Rectal smooth muscle tissue (tissue), 1 donor: ENCODE results near the gene ROBO1.

Experiments
- H3K27ac ChIP-seq: one replicate; pipeline ENCODE4 v1.7.0; 2013; ENCODE audit warnings: low read depth, low read length, inconsistent platforms
- H3K27me3 ChIP-seq: one replicate; pipeline ENCODE4 v1.7.0; 2013; ENCODE audit warnings: low read length; ENCODE audit not compliant: control insufficient read depth, insufficient read depth
- H3K36me3 ChIP-seq: one replicate; pipeline ENCODE4 v1.7.0; 2013; ENCODE audit warnings: low read length; ENCODE audit not compliant: control insufficient read depth, insufficient read depth
- H3K4me1 ChIP-seq: one replicate; pipeline ENCODE4 v1.7.0; 2013; ENCODE audit warnings: low read length; ENCODE audit not compliant: control insufficient read depth, insufficient read depth
- H3K4me3 ChIP-seq: one replicate; pipeline ENCODE4 v1.7.0; 2013; ENCODE audit warnings: low read length
- H3K9ac ChIP-seq: one replicate; pipeline ENCODE4 v1.7.0; 2013; ENCODE audit warnings: low read length

ROBO1 gene

GRCh38 chr3:79015854-79016253 lies 751.9 kb downstream of the ROBO1 start:
- Histone ChIP-seq H3K27ac (no peak overlapping the region), H3K27me3 (no peaks in the 10 kb centered on the region), H3K4me3 (no peak overlapping the region), H3K4me1 (peaks cover 3% of the 10 kb centered on the region), H3K9ac (no peak overlapping the region), H3K36me3 (no peaks in the 10 kb centered on the region)

- Histone ChIP-seq H3K4me3 (no peak overlapping the region), H3K9ac (no peak overlapping the region), H3K27ac (no peak overlapping the region), H3K36me3 (no peaks in the 10 kb centered on the region), H3K4me1 (peaks cover 3% of the 10 kb centered on the region), H3K27me3 (no peaks in the 10 kb centered on the region)
Measured at GRCh38 chr3:79012946-79013362, 754.8 kb downstream of the ROBO1 start.

GRCh38 chr3:79012530-79012913 lies 755.3 kb downstream of the ROBO1 start:
- Histone ChIP-seq H3K4me1 (peaks cover 3% of the 10 kb centered on the region), H3K9ac (no peak overlapping the region), H3K4me3 (no peak overlapping the region), H3K36me3 (no peaks in the 10 kb centered on the region), H3K27ac (no peak overlapping the region), H3K27me3 (no peaks in the 10 kb centered on the region)

GRCh38 chr3:79011821-79012529 lies 755.8 kb downstream of the ROBO1 start:
- no peak overlapping the region for H3K9ac ChIP-seq
- H3K4me1 ChIP-seq, result peaks cover 3% of the 10 kb centered on the region
- no peak overlapping the region for H3K27ac ChIP-seq
- no peaks in the 10 kb centered on the region for H3K36me3 ChIP-seq
- H3K4me3 ChIP-seq, result no peak overlapping the region
- no peaks in the 10 kb centered on the region for H3K27me3 ChIP-seq

GRCh38 chr3:79009861-79010260 lies 757.9 kb downstream of the ROBO1 start:
- Histone ChIP-seq H3K27me3 (no peaks in the 10 kb centered on the region), H3K4me1 (peaks cover 3% of the 10 kb centered on the region), H3K27ac (no peak overlapping the region), H3K4me3 (no peak overlapping the region), H3K9ac (no peak overlapping the region), H3K36me3 (no peaks in the 10 kb centered on the region)

- Histone ChIP-seq H3K4me1 (no peaks in the 10 kb centered on the region), H3K9ac (no peak overlapping the region), H3K36me3 (no peaks in the 10 kb centered on the region), H3K27me3 (no peaks in the 10 kb centered on the region), H3K27ac (no peak overlapping the region), H3K4me3 (no peak overlapping the region)
Measured at GRCh38 chr3:79006077-79006476, 761.7 kb downstream of the ROBO1 start.

GRCh38 chr3:79005084-79005483 lies 762.7 kb downstream of the ROBO1 start:
- Histone ChIP-seq H3K9ac (no peak overlapping the region), H3K4me1 (no peaks in the 10 kb centered on the region), H3K27ac (no peak overlapping the region), H3K27me3 (no peaks in the 10 kb centered on the region), H3K36me3 (no peaks in the 10 kb centered on the region), H3K4me3 (no peak overlapping the region)

- Histone ChIP-seq H3K9ac (no peak overlapping the region), H3K4me1 (no peaks in the 10 kb centered on the region), H3K27me3 (no peaks in the 10 kb centered on the region), H3K36me3 (no peaks in the 10 kb centered on the region), H3K4me3 (no peak overlapping the region), H3K27ac (no peak overlapping the region)
Measured at GRCh38 chr3:79003994-79004393, 763.8 kb downstream of the ROBO1 start.

GRCh38 chr3:79002465-79003372 lies 765.1 kb downstream of the ROBO1 start:
- Histone ChIP-seq H3K4me1 (no peaks in the 10 kb centered on the region), H3K9ac (no peak overlapping the region), H3K36me3 (no peaks in the 10 kb centered on the region), H3K27ac (no peak overlapping the region), H3K27me3 (no peaks in the 10 kb centered on the region), H3K4me3 (no peak overlapping the region)

GRCh38 chr3:79001255-79001654 lies 766.5 kb downstream of the ROBO1 start:
- Histone ChIP-seq H3K36me3 (no peaks in the 10 kb centered on the region), H3K27me3 (no peaks in the 10 kb centered on the region), H3K4me1 (no peaks in the 10 kb centered on the region), H3K27ac (no peak overlapping the region), H3K9ac (no peak overlapping the region), H3K4me3 (no peak overlapping the region)

GRCh38 chr3:78999139-78999538 lies 768.7 kb downstream of the ROBO1 start:
- no peak overlapping the region for H3K27ac ChIP-seq
- H3K4me1 ChIP-seq, result no peaks in the 10 kb centered on the region
- H3K9ac ChIP-seq, result no peak overlapping the region
- no peaks in the 10 kb centered on the region for H3K36me3 ChIP-seq
- H3K4me3 ChIP-seq, result no peak overlapping the region
- H3K27me3 ChIP-seq, result no peaks in the 10 kb centered on the region

GRCh38 chr3:78995087-78995486 lies 772.7 kb downstream of the ROBO1 start:
- no peaks in the 10 kb centered on the region for H3K4me1 ChIP-seq
- H3K4me3 ChIP-seq, result no peak overlapping the region
- no peaks in the 10 kb centered on the region for H3K27me3 ChIP-seq
- no peak overlapping the region for H3K27ac ChIP-seq
- no peak overlapping the region for H3K9ac ChIP-seq
- H3K36me3 ChIP-seq, result no peaks in the 10 kb centered on the region
